Activated naive CD8-positive, alpha-beta T cell treated with anti-CD3 and anti-CD28 coated beads, Interleukin-2, amount 50 U/mL, for 16 hours (primary cell): ENCODE measurements around the gene ARHGEF38.
"Not testable (repeated sequence)": the region's sequence is repeated elsewhere in the genome, so short reads cannot be mapped to it uniquely, and the experiment has no call there.

ENCODE experiments used
- DNase-seq: peaks from one replicate; pipeline ENCODE4 v3.0.0-alpha.2; 2020; ENCODE audit warnings: low read depth, low spot score

The ARHGEF38 gene

DNA sequence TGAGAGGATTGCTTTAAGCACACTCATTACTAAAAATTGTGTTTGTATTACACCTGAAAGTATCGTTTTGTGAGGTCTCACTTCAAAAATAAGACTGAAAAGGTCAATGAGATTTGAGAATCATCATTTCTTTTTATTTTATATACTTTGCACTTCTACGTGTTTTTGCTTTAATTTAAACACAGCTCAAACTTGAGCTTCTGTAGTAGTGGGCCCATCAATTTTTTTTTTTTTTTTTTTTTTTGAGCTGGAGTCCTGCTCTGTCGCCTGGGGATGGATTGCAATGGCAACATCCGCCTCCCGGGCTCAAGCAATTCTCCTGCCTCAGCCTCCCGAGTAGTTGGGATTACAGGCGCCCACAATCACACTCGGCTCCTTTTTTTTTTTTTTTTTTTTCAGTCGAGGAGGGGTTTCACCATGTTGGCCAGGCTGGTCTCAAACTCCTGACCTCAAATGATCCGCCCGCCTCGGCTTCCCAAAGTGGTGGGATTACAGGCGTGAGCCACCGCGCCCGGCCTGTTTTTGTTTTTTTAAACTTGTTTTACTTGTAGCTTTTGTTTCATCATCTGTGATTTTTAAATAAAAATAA is 157.7 kb downstream of the ARHGEF38 start:
- DNase-seq: no peak

GRCh38 chr4:105710678-105711077 is 158.3 kb downstream of the ARHGEF38 start:
- no peak for DNase-seq

- DNase-seq: no peak
Observed at GRCh38 chr4:105712766-105713165, 160.3 kb downstream of the ARHGEF38 start.

DNA sequence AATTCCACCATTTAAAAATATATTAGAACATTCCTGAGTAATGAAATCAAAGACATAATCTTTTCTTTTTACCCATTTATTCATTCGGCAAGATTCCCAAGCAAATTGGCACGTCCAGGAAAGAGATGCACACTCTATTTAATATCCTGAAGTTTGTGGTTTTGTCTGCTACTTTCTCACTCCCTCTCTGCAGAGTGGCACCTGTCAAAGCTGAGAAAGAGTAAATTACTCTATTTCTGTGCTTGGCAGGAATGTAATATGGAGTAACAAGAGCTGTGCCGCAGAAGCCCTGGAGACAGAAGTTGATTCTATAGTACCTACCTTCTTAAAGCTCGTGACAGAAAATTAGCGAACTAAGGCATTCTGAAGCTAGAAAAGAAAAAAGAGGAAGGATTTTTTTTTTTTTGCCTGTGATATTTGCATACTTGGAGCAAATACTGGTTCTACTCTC is 161.7 kb downstream of the ARHGEF38 start:
- no peak for DNase-seq

- DNase-seq: no peak
Observed at GRCh38 chr4:105714932-105715331, 162.5 kb downstream of the ARHGEF38 start.

- no peak for DNase-seq
Observed at GRCh38 chr4:105715692-105716278, 163.4 kb downstream of the ARHGEF38 start.

DNA sequence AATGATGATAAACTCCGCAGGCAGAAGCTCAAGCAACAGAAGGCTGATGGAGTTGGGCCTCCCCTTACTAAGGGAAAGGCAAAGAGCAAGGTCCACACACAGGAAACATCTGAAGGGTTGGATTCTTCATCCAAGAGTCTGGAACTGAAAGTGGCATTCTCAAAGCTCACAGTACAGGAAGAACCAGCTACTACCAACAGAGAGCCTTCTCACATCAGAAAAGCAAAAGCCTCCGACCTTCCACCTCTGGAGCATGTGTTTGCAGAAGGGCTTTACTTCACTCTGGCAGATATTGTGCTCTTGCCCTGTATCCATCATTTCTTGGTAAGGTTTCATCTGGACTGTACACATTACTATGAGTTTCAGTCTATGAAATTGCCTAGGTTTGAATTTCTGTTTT is 166.8 kb downstream of the ARHGEF38 start:
- no peak for DNase-seq

DNA sequence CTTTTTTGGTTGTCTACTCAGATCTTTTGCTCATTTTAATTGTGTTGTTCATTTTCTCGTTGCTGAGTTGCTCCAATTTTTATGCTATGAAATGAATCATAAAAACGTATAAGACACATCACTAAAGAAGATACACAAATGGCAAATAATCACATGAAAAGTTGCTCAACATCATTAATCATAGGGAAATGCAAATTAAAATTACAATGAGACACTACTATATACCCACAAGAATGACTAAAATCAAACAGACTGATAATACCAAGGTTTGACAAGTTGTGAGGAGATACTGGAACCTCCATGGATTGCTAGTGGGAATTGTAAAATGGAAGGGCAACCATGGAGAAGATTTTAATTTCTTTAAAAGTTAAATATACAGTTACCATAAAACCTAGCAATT is 173.2 kb downstream of the ARHGEF38 start:
- DNase-seq: no peak

- DNase-seq: not testable (repeated sequence)
Observed at GRCh38 chr4:105729895-105730294, 177.5 kb downstream of the ARHGEF38 start.
